Measurements from ENCODE around the gene STAT4. TPM values are rescaled to one million over a fixed set of nuclear protein-coding genes. Genes with fewer than 3 reads are reported as not detected.

STAT4 gene
- polyA plus RNA-seq, 1 of the 3 experiments (the other 2 are of a cell fraction): 0.12 TPM

DNA sequence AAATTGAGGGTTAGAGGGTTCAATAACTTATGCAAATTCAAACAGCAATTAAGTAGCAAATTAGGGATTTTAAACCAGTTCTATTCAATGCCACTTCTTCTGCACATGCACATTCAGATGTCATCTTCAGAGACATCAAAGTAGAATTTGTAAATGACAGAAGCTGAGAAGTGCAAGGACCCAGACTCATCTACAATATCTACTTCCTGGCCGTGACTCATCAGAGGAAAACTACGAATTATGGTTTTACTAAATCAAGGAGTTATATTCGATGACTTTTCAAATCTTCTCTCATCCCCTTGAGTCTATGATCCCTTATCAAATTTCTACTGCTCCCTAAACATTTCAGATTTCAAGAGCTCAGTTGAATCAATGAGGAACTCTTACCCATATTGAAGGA is 20.0 kb upstream of the STAT4 start (continued):
- TF ChIP-seq, protein P1, sequence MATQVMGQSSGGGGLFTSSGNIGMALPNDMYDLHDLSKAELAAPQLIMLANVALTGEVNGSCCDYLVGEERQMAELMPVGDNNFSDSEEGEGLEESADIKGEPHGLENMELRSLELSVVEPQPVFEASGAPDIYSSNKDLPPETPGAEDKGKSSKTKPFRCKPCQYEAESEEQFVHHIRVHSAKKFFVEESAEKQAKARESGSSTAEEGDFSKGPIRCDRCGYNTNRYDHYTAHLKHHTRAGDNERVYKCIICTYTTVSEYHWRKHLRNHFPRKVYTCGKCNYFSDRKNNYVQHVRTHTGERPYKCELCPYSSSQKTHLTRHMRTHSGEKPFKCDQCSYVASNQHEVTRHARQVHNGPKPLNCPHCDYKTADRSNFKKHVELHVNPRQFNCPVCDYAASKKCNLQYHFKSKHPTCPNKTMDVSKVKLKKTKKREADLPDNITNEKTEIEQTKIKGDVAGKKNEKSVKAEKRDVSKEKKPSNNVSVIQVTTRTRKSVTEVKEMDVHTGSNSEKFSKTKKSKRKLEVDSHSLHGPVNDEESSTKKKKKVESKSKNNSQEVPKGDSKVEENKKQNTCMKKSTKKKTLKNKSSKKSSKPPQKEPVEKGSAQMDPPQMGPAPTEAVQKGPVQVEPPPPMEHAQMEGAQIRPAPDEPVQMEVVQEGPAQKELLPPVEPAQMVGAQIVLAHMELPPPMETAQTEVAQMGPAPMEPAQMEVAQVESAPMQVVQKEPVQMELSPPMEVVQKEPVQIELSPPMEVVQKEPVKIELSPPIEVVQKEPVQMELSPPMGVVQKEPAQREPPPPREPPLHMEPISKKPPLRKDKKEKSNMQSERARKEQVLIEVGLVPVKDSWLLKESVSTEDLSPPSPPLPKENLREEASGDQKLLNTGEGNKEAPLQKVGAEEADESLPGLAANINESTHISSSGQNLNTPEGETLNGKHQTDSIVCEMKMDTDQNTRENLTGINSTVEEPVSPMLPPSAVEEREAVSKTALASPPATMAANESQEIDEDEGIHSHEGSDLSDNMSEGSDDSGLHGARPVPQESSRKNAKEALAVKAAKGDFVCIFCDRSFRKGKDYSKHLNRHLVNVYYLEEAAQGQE (IDR thresholded peaks at IDR 0.05; ENCODE audit: low read depth, low read length): no peak
- peak in 1 of 2 experiments; percentile 69; a peak in 1 of 4 replicates for TF ChIP-seq EP300 (IDR thresholded peaks at IDR 0.05; ENCODE audit: borderline replicate concordance in 1 of 2, low read depth in 1 of 2, low read length in 1 of 2)
- TF ChIP-seq PBX3 (IDR thresholded peaks at IDR 0.05): peak; percentile 82
- TF ChIP-seq TCF12 (IDR thresholded peaks at IDR 0.05): peak; percentile 74
- 0 out of 2 replicates have a peak, but pooled peaks have one; percentile 42 for TF ChIP-seq NFIC (IDR thresholded peaks at IDR 0.05; ENCODE audit: borderline replicate concordance)
- TF ChIP-seq, protein P2, sequence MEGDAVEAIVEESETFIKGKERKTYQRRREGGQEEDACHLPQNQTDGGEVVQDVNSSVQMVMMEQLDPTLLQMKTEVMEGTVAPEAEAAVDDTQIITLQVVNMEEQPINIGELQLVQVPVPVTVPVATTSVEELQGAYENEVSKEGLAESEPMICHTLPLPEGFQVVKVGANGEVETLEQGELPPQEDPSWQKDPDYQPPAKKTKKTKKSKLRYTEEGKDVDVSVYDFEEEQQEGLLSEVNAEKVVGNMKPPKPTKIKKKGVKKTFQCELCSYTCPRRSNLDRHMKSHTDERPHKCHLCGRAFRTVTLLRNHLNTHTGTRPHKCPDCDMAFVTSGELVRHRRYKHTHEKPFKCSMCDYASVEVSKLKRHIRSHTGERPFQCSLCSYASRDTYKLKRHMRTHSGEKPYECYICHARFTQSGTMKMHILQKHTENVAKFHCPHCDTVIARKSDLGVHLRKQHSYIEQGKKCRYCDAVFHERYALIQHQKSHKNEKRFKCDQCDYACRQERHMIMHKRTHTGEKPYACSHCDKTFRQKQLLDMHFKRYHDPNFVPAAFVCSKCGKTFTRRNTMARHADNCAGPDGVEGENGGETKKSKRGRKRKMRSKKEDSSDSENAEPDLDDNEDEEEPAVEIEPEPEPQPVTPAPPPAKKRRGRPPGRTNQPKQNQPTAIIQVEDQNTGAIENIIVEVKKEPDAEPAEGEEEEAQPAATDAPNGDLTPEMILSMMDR (IDR thresholded peaks at IDR 0.05): no peak
- TF ChIP-seq FOSL2 (IDR thresholded peaks at IDR 0.05; ENCODE audit: borderline replicate concordance, low read depth): peak; percentile 72
- TF ChIP-seq, protein P3, sequence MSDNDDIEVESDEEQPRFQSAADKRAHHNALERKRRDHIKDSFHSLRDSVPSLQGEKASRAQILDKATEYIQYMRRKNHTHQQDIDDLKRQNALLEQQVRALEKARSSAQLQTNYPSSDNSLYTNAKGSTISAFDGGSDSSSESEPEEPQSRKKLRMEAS (IDR thresholded peaks at IDR 0.05; ENCODE audit: low read depth): no peak
- TF ChIP-seq SMC3 (IDR thresholded peaks at IDR 0.05; ENCODE audit: low read depth, low read length): no peak
- no peak for TF ChIP-seq GATA2 (CRISPR knock-in tag; IDR thresholded peaks at IDR 0.05)
- TF ChIP-seq YY1 (IDR thresholded peaks at IDR 0.05; ENCODE audit: low read depth): no peak
- no peak for TF ChIP-seq NRF1 (IDR thresholded peaks at IDR 0.05; ENCODE audit: low read depth, low read length)

GRCh38 chr2:191170301-191170636 is 19.5 kb upstream of the STAT4 start:
- ChIA-PET POLR2A (interaction anchor here (0.6 kb wide), 1 partner anchor 130 kb away, joined by 3 read pairs; no protein-coding TSS in a partner anchor), CTCF (interaction anchor here (1.1 to 3.0 kb wide), 8 partner anchors 11 to 385 kb away, joined by 3 to 16 read pairs (median 5); no protein-coding TSS in a partner anchor)
- Histone ChIP-seq H3K9ac (no peak overlapping the region), H3F3A (replicated peaks; ENCODE audit: insufficient read depth) (peaks cover 40% of the 10 kb centered on the region), H3K4me2 (peak overlapping the region; percentile 35; the same call in 1 of the 2 replicates), H3K36me3 (replicated peaks in 1 of 2; ENCODE audit: control insufficient read depth in 1 of 2, insufficient read depth in 2 of 2, low read length in 1 of 2) (no peaks in the 10 kb centered on the region), H3K9me3 (no peaks in the 10 kb centered on the region), H3K27me3 (ENCODE audit: insufficient read depth) (no peaks in the 10 kb centered on the region), H3K9me2 (no peaks in the 10 kb centered on the region), H4K20me1 (ENCODE audit: insufficient read depth) (no peaks in the 10 kb centered on the region; the same call in 1 of the 2 replicates), H3K79me2 (ENCODE audit: insufficient read depth) (no peaks in the 10 kb centered on the region), H3K4me1 (ENCODE audit: control insufficient read depth in 1 of 2, insufficient read depth in 2 of 2, low read depth in 1 of 2, low read length in 1 of 2) (peaks cover 16 to 44% of the 10 kb centered on the region in 2 experiments), H2AFZ (ENCODE audit: low read depth) (no peak overlapping the region), H3K27ac (ENCODE audit: low read depth in 2 of 2, low read length in 1 of 2) (peak overlapping the region; percentile 88 to 90; a peak in 2 of 4 replicates), H3K4me3 (ENCODE audit: low read depth in 2 of 2, low read length in 1 of 2) (no peak overlapping the region)
- WGBS (ENCODE audit: low lambda C conversion rate): 27% methylated on average over 1 of the region's 1 CpG
- TF ChIP-seq SIN3A (IDR thresholded peaks at IDR 0.05; ENCODE audit: borderline replicate concordance, low read depth, low read length): no peak
- TF ChIP-seq TCF12 (IDR thresholded peaks at IDR 0.05): peak; percentile 47
- 0 out of 2 replicates have a peak, but pooled peaks have one; percentile 16 for TF ChIP-seq NFIC (IDR thresholded peaks at IDR 0.05; ENCODE audit: borderline replicate concordance)
- DNase-seq: no peak
